ENCODE data around the gene MOXD1.

MOXD1 gene

DNA sequence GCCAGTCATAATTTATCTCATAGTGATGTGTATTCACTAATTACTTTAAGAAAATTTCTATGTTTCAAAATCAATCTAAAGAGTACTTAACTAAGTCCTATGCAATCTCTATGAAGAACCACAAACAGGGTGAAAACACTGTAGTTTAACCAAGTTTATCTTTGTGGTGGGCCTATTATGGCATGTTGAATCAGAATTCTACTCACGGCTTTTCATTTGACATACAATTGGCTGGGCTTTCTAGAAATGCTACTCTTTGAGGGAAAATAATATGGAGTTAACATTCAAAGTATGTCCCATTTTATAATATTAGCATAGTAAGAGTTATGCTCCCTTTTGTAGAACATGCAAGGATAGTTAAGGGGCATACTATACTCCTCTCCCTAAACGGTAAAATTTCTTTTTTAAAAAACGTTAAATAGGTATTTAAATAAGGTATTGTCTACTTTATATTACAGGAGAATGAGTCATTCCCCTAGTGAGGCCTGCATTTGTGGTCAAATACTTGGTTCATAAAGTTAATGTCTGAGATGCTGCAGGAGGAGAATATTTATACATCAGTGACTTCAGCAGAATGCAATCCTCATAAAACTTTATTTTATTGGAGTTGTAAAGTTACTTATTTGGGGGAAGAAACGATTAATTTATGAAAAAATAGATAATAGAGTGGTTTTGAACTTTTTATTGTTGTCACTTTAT is 1.8 kb downstream of the MOXD1 start:
- DNase-seq (ENCODE audit: low read depth): no peak

DNA sequence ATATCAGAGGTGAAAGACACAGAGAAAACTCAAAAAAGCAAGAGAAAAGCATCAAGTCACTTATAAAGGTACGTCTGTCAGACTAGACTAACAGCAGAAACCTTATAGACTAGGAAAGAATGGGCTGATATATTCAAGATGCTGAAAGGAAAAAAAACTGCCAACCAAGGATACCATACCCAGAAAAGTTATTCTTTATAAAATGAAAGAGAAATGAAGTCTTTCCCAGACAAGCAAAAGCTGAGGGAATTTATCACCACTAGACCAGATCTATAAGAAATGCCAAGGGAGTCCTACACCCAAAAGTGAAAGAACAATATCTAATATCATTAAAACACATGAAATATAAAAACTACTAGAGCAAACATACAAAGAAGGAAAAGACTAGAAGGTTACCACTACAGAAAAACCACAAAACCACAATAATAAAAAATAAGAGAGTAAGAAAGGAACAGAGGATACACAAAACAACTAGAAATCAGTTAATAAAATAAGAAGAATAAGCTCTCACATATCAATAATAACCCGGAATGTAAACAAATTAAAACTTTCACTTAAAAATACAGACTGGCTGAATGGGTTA is 6.2 kb downstream of the MOXD1 start:
- no peak for DNase-seq (ENCODE audit: low read depth)

DNA sequence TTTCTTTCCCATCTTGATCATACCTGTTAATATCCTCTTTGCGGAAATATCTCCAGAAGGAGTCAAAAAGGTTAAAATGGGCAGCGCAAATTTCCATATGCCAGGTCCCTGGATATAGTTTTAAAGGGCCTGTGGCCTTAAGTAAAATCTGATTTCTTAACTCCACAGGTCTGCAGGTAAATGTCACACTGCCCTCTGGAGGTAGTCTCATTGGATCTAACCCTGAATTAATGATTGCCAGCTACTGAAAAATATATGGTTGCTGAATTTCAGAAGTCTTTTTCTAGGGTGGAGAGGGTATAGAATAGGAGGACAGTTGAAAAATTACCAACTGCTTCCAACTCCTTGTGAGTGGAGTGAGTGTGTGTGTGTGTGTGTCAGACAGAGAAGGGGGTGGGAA is 8.5 kb downstream of the MOXD1 start:
- no peak for DNase-seq (ENCODE audit: low read depth)

DNA sequence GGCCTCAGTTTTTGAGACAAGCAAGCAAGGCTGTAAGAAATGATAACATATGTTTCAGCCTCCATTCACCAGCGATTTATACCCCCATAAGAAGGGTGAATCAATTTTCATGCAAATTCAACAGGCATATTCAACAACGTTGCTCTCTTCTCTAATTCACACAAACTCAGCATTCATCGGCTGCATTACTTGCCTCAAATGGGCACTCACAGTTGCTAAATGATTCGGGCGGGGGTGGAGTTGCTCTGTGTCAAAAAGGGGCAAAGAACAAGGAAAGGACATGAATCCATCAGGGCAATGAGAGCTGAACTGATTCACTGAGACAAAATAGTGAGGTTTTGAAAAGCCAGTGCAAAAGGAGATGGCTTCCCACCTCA is 9.0 kb downstream of the MOXD1 start:
- no peak for DNase-seq (ENCODE audit: low read depth)

- DNase-seq (ENCODE audit: low read depth): no peak
Observed at GRCh38 chr6:132391391-132392269, 9.6 kb downstream of the MOXD1 start.

DNA sequence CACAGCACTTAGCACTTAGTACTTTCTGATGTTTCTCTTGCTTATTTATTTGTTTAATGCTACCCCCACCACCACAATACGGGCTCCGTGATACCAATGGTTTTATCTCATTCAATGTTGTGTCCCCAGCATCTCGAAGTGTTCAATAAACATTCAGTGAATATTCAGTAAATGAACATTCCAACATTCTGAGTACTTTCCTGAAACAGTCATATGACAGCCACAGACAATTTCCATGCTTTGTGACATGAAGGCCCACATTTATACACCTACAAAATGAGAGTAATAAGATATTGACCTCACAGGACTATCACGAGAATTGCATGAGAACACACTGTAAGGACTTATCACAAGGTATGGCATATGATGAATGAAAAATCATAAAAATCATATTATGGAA is 10.8 kb downstream of the MOXD1 start:
- no peak for DNase-seq (ENCODE audit: low read depth)

GRCh38 chr6:132390017-132390416 is 11.3 kb downstream of the MOXD1 start:
- no peak for DNase-seq (ENCODE audit: low read depth)

GRCh38 chr6:132388291-132388690 is 13.0 kb downstream of the MOXD1 start:
- no peak for DNase-seq (ENCODE audit: low read depth)

- DNase-seq (ENCODE audit: low read depth): no peak
Observed at GRCh38 chr6:132382630-132383175, 18.6 kb downstream of the MOXD1 start.

GRCh38 chr6:132381381-132381780 is 19.9 kb downstream of the MOXD1 start:
- DNase-seq (ENCODE audit: low read depth): no peak

DNA sequence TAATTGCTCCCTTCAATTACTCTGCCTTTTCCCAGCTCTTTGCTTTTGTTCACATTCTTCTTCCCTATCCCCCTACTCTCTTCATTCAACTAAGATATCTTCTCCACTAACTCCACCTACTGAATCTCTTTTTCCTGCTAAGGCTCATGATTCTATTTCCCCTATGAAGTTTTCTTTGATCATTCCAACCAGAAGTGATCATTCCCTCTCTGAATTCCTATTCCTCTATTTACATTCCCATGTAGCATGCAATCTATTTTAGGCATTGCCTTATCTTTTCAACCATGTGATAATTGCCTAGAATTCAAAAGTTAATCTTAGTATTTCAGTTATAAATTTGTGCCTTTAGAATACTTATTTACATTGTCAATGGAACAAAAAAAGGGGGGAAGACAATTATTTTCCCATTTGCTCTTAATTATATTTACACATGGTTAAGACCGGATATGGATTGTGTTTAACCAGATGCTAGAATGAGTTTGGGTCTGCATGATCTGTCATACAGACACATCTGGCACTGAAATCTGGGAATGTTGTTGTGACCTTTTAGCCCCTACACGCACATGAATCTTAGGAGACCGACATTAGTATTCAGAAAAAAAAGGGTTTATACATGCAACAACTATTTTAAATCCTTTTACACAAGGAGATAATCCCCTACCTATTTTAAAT is 20.8 kb downstream of the MOXD1 start:
- DNase-seq (ENCODE audit: low read depth): no peak

DNA sequence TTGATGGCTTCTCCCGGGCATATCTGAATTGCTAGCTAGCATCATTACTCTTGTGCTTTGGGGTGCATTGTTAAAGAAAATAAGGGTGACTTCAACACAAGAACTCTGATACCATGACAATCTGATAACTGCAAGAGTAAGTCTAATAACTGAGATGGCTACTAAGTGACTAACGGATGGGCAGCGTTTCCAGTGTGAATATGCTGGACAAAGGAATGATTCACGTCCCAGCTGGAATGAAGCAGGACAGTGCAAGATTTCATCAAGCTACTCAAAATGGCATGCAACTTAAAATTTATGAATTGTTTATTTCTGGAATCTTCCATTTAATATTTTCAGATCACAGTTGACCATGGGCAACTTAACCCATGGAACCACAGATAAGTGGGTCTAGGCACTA is 31.7 kb downstream of the MOXD1 start:
- no peak for DNase-seq (ENCODE audit: low read depth)

GRCh38 chr6:132368916-132369481 is 32.3 kb downstream of the MOXD1 start:
- no peak for DNase-seq (ENCODE audit: low read depth)

DNA sequence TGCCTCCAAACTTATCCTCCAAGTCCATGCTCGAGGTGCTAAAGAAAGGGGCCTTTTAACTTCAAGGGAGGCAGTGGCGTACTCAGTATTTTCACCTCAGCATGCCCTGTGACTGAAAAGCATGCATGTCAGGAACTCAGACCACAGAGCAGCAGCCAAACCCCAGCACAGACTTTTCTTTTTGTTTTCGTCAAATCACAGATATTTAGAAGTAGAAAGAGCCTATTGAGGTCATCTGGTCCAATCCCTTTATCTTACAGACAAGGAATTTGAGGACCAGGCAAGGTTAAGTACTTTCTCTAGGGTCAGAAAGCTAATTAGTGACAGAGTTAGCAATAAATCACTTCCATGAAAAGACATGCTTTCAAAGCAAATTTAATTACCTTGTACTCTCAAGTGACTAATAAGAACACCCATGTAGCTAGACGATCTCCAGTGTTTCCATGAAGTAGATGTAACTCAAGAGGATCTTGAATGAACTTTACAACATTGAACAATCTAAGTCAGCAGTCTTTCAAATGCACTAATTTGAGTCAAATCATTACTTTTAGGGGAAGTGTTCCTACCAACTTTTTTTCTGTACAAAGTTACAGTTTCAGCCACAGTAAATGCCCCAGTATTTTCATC is 35.9 kb downstream of the MOXD1 start:
- DNase-seq (ENCODE audit: low read depth): no peak

DNA sequence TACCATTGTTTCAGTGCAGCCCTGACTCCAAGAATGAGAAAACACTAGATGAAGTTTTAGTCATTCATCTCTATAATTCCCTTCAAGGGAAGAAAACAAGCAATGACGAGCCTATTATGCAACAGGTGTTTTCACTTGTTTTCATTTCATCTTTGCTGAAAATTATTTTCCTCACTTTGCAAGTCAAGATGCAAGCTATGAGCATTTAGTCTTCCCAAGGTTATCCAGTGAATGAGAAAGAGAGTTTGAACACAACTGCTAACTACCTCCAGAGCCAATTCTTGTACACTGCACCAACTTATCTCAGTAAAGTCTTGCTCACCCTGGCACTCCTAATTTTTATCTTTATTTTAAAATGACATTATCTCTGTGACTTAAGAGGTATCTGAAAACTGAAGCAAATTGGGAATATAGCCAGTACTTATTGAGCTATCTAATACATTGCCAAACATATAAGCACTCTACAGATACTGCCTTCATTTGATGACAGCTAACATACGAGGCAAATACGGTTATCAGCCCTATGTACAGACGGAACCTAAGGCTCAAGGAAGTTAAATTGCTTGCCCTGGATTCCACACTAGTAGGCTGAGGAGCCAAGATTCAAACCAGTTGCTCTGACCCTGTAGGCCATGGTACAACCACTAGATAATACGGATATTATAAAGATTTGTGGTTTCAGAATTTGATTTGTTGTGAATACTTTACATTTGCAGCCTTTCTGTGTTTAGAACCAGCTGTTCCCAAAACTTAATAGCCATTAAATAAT is 36.8 kb downstream of the MOXD1 start:
- no peak for DNase-seq (ENCODE audit: low read depth)

DNA sequence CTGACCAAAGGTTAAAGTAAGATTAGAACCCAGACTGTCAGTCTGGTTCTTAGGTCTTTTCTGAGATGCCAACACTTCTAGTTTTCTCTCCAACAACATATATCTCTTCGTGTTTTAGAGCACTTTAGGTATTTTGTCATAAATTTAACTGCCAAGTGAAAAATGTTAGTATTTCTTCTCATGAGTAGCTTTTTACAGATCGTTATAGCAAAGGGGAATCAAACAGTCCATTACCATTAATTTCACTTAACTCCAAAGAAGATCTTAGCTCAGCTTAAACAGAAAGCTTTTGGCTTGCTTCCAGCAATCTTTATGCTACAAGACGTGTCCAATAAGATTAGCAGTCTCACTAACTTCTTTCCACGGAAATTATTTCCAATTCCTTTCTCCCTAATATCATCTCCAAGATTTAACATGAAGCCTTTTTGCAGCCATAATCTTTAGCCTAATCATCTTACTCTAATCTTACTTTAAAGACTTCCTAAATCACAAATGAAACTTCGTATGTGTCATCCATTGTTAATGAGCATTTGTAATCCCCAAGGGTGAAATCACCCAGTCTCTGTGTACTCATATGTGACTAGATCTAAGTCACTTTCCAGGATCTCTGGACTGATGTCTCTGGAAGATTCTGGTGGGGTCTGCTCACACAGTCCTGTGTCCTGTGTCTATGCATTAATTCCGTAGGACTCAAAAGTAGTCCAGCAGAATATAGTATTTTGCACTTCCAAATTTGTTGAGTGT is 38.7 kb downstream of the MOXD1 start:
- DNase-seq (ENCODE audit: low read depth): no peak

GRCh38 chr6:132361101-132361500 is 40.2 kb downstream of the MOXD1 start:
- DNase-seq (ENCODE audit: low read depth): no peak

DNA sequence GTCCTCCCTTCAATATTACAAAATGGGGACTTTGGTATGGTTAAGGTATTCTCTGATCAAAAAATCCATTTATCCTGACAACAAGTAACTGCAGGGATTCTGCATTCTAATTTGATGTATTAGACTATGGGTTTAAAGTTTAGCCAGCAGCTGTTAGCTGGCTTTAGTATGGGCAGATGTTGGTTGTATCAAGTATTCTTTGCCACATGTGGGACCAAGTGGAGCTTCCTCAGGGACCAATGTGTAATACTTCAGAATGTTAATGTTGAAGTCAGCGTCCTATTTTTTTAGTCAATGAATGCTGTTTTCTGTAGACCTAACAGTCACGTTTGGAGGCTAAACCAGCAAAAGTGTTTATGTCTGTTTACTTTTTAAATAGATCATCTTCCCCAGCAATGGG is 41.4 kb downstream of the MOXD1 start:
- DNase-seq (ENCODE audit: low read depth): no peak

- DNase-seq (ENCODE audit: low read depth): no peak
Observed at GRCh38 chr6:132357120-132357519, 44.2 kb downstream of the MOXD1 start.

Data from stimulated activated CD8-positive, alpha-beta memory T cell treated with anti-CD3 and anti-CD28 coated beads, Interleukin-12 subunit alpha, Interleukin-12 subunit beta, amount 100 ng/mL, for 4 hours (primary cell).